HUES48 (cell line): ENCODE data around the gene CEMIP.

ENCODE experiments used
- H3K27ac ChIP-seq: one replicate; pipeline ENCODE4 v1.7.0; 2013; ENCODE audit warnings: low read depth, low read length, inconsistent platforms
- H3K27me3 ChIP-seq: 2 replicates; pipeline ENCODE4 v1.6.1; 2013; ENCODE audit warnings: mild to moderate bottlenecking, low read length; ENCODE audit not compliant: control insufficient read depth, insufficient read depth
- H3K36me3 ChIP-seq: 2 replicates; pipeline ENCODE4 v1.6.1; 2013; ENCODE audit warnings: low read length; ENCODE audit not compliant: control insufficient read depth, insufficient read depth
- H3K4me1 ChIP-seq: 2 replicates; pipeline ENCODE4 v1.6.1; 2013; ENCODE audit warnings: mild to moderate bottlenecking, low read length; ENCODE audit not compliant: control insufficient read depth, insufficient read depth
- H3K4me3 ChIP-seq: 2 replicates; pipeline ENCODE4 v1.5.1; 2013; ENCODE audit warnings: mild to moderate bottlenecking, low read depth, low read length
- H3K9ac ChIP-seq: 2 replicates; pipeline ENCODE4 v1.6.1; 2013; ENCODE audit warnings: mild to moderate bottlenecking, low read depth, low read length, moderate library complexity
- H3K9me3 ChIP-seq: 2 replicates; pipeline ENCODE4 v1.6.1; 2013; ENCODE audit warnings: low read length; ENCODE audit not compliant: control insufficient read depth, insufficient read depth

The CEMIP gene, protein sequence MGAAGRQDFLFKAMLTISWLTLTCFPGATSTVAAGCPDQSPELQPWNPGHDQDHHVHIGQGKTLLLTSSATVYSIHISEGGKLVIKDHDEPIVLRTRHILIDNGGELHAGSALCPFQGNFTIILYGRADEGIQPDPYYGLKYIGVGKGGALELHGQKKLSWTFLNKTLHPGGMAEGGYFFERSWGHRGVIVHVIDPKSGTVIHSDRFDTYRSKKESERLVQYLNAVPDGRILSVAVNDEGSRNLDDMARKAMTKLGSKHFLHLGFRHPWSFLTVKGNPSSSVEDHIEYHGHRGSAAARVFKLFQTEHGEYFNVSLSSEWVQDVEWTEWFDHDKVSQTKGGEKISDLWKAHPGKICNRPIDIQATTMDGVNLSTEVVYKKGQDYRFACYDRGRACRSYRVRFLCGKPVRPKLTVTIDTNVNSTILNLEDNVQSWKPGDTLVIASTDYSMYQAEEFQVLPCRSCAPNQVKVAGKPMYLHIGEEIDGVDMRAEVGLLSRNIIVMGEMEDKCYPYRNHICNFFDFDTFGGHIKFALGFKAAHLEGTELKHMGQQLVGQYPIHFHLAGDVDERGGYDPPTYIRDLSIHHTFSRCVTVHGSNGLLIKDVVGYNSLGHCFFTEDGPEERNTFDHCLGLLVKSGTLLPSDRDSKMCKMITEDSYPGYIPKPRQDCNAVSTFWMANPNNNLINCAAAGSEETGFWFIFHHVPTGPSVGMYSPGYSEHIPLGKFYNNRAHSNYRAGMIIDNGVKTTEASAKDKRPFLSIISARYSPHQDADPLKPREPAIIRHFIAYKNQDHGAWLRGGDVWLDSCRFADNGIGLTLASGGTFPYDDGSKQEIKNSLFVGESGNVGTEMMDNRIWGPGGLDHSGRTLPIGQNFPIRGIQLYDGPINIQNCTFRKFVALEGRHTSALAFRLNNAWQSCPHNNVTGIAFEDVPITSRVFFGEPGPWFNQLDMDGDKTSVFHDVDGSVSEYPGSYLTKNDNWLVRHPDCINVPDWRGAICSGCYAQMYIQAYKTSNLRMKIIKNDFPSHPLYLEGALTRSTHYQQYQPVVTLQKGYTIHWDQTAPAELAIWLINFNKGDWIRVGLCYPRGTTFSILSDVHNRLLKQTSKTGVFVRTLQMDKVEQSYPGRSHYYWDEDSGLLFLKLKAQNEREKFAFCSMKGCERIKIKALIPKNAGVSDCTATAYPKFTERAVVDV (N-terminal part only)

DNA sequence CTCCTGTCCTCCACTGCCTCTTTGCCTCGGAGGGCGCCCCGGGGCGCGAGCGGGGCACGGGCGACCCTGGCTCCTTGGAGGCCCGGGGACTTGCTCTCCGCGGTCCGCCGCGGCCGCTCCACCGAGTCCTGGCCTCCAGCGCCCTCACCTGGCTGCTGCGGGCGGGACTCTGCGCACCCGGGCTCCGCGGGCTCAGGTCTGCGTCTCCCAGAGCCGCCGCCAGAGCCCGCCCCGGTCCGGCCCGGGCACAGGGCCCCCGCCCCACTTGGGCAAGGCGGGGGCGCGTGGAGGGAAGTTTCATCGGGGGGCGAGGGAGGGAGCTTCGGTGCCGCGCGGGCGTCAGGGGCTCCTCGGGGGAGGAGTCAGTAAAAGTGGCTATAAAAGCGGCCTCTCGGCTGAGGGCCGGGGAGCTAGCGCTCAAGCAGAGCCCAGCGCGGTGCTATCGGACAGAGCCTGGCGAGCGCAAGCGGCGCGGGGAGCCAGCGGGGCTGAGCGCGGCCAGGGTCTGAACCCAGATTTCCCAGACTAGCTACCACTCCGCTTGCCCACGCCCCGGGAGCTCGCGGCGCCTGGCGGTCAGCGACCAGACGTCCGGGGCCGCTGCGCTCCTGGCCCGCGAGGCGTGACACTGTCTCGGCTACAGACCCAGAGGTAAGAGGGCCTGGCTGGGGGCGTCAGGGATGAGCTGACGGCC is at the start of gene CEMIP:
Gene CEMIP, plus strand, starts transcription at position 407 of the 694 bp plus-strand sequence. CDS start 94,510 bp downstream, outside the sequence.
- H3K9me3 ChIP-seq = no peaks in the 10 kb centered on the region
- no peak within 1 kb of the TSS for H3K27ac ChIP-seq
- no peaks in the 10 kb centered on the region for H3K4me1 ChIP-seq
- no peak within 1 kb of the TSS for H3K9ac ChIP-seq
- H3K27me3 ChIP-seq = peaks cover 49% of the 10 kb centered on the region
- H3K4me3 ChIP-seq = peak within 1 kb of the TSS; percentile 70
- no peaks in the 10 kb centered on the region for H3K36me3 ChIP-seq

DNA sequence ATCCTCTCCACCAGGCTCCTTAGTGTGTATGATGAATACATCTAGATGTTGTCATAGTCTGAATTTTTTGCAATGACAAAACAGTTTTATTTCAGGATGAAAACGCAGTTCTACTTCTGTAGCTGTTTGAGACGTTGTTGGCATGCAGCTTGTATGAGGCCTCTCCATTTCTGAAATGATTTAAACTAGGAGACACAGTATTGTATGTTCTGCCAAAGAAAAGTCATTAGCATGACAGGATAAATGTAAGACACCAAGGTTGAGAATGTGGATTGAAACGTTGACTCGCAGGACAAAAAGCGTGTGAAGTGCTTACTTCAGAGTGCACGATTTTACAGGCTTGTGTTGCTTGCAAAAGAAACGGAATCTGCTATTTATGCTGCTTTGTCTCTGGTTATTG is 48.8 kb upstream of the CEMIP start:
- H3K4me3 ChIP-seq = no peak overlapping the region
- no peak overlapping the region for H3K9ac ChIP-seq
- no peaks in the 10 kb centered on the region for H3K27me3 ChIP-seq
- H3K36me3 ChIP-seq = no peaks in the 10 kb centered on the region
- H3K4me1 ChIP-seq = peaks cover 11% of the 10 kb centered on the region; the same call in 1 of the 2 replicates
- H3K9me3 ChIP-seq = no peaks in the 10 kb centered on the region
- H3K27ac ChIP-seq = no peak overlapping the region

GRCh38 chr15:80730926-80731325 is 48.2 kb upstream of the CEMIP start:
- H3K4me1 ChIP-seq = peaks cover 11% of the 10 kb centered on the region; the same call in 1 of the 2 replicates
- no peak overlapping the region for H3K4me3 ChIP-seq
- no peak overlapping the region for H3K9ac ChIP-seq
- no peaks in the 10 kb centered on the region for H3K36me3 ChIP-seq
- no peaks in the 10 kb centered on the region for H3K9me3 ChIP-seq
- H3K27ac ChIP-seq = no peak overlapping the region
- no peaks in the 10 kb centered on the region for H3K27me3 ChIP-seq

- H3K36me3 ChIP-seq = no peaks in the 10 kb centered on the region
- no peak overlapping the region for H3K27ac ChIP-seq
- H3K4me3 ChIP-seq = no peak overlapping the region
- H3K9me3 ChIP-seq = no peaks in the 10 kb centered on the region
- H3K27me3 ChIP-seq = no peaks in the 10 kb centered on the region
- H3K9ac ChIP-seq = no peak overlapping the region
- H3K4me1 ChIP-seq = peaks cover 11% of the 10 kb centered on the region; the same call in 1 of the 2 replicates
These were observed 47.0 kb upstream of the CEMIP start for GRCh38 chr15:80732167-80732566.

DNA sequence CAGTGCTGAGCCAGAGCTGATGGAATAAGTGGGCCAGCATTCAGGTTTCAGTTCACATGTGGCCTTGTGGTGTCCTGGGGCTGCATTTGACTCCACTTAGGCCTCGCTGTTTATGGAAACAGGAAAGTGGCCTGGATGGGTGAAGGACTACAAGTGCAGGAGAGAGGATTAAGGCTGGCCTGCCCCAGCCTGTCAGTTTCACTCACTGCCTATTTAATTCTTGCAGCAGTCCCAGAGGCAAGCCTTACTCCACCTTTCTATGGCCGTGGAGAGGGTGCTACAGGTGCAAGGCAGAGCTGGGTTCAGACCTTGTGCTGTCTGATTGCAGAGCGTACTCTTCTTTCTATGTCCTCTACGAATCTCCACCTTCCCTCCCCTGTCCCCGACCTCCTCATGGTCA is 46.4 kb upstream of the CEMIP start:
- Histone ChIP-seq H3K4me1 (peaks cover 11% of the 10 kb centered on the region; the same call in 1 of the 2 replicates), H3K9me3 (no peaks in the 10 kb centered on the region), H3K27ac (no peak overlapping the region), H3K27me3 (no peaks in the 10 kb centered on the region), H3K9ac (no peak overlapping the region), H3K36me3 (no peaks in the 10 kb centered on the region), H3K4me3 (no peak overlapping the region)

DNA sequence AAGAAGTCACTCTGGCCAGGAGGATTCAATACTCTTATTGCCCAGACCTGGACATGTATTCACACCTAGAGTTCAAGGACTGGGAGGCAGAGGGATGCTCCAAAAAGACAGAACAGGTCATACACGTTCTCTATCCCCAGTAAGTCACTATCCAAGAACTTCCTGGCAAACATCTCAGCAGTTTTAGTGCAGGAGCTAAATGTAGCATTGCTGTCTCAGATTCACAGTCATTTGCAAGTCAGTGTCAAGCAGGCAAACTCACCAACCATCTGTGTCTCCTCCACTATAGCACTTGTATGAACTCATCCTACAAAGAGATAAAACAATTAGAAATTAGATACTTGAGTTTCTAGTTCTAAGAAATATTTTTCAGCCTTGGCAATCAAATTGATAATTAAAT is 45.7 kb upstream of the CEMIP start:
- no peaks in the 10 kb centered on the region for H3K9me3 ChIP-seq
- no peak overlapping the region for H3K27ac ChIP-seq
- no peaks in the 10 kb centered on the region for H3K36me3 ChIP-seq
- H3K27me3 ChIP-seq = no peaks in the 10 kb centered on the region
- H3K9ac ChIP-seq = no peak overlapping the region
- H3K4me1 ChIP-seq = peaks cover 11% of the 10 kb centered on the region; the same call in 1 of the 2 replicates
- no peak overlapping the region for H3K4me3 ChIP-seq

- Histone ChIP-seq H3K4me1 (peaks cover 9% of the 10 kb centered on the region; the same call in 1 of the 2 replicates), H3K9me3 (no peaks in the 10 kb centered on the region)
These were observed 43.8 kb upstream of the CEMIP start for GRCh38 chr15:80735344-80735743.

GRCh38 chr15:80736560-80736959 is 42.6 kb upstream of the CEMIP start:
- H3K9me3 ChIP-seq = no peaks in the 10 kb centered on the region
- H3K27me3 ChIP-seq = no peaks in the 10 kb centered on the region
- no peak overlapping the region for H3K4me3 ChIP-seq
- no peaks in the 10 kb centered on the region for H3K36me3 ChIP-seq
- H3K27ac ChIP-seq = no peak overlapping the region
- H3K4me1 ChIP-seq = peaks cover 5% of the 10 kb centered on the region; the same call in 1 of the 2 replicates
- H3K9ac ChIP-seq = no peak overlapping the region

More at GRCh38 chr15:80735344-80735743, 43.8 kb upstream of the CEMIP start:
- H3K9ac ChIP-seq = no peak overlapping the region
- H3K27me3 ChIP-seq = no peaks in the 10 kb centered on the region
- H3K4me3 ChIP-seq = no peak overlapping the region
- no peak overlapping the region for H3K27ac ChIP-seq
- H3K36me3 ChIP-seq = no peaks in the 10 kb centered on the region

DNA sequence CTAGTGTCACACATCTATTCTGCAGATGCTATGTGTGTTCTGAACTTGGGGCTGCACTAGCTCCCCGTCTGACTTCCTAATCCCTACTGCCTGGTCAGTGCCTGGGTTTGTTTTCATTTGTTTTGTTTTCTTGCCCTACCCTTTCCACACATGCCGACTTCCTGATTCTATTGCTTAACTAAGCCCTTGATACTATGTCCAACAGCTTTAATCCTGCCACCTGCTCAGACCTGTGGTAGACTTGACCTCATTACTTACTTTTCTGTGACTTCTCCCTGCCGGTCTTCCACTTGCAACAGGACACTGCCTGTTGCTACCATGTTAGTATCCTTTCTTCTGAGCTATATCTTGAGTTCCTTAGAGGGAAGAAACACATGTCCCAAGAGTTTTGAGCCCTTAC is 39.3 kb upstream of the CEMIP start:
- H3K9me3 ChIP-seq = no peaks in the 10 kb centered on the region
- H3K27me3 ChIP-seq = no peaks in the 10 kb centered on the region
- no peaks in the 10 kb centered on the region for H3K36me3 ChIP-seq
- no peak overlapping the region for H3K27ac ChIP-seq
- no peak overlapping the region for H3K4me3 ChIP-seq
- H3K4me1 ChIP-seq = peaks cover 14% of the 10 kb centered on the region
- no peak overlapping the region for H3K9ac ChIP-seq

DNA sequence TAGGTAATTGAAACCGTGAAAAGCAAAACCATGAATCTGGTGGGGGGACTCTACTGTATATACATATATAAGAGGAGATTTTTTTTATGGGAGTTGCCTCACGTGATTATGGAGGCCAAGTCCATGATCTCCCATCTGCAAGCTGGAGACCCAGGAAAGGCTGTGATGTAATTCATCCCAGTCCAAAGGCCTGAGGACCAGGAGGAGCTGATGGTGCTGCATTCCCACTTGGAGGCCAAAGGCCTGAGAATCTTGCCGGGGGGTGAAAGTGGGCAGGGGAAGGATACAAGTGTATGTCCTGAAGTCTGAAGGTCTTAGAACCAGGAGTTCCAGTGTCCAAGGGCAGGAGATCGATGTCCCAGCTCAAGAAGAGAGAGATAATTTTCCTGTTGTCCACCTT is 37.1 kb upstream of the CEMIP start:
- H3K4me3 ChIP-seq = no peak overlapping the region
- H3K27me3 ChIP-seq = no peaks in the 10 kb centered on the region
- no peak overlapping the region for H3K27ac ChIP-seq
- peaks cover 14% of the 10 kb centered on the region for H3K4me1 ChIP-seq
- H3K9me3 ChIP-seq = no peaks in the 10 kb centered on the region
- no peak overlapping the region for H3K9ac ChIP-seq
- H3K36me3 ChIP-seq = no peaks in the 10 kb centered on the region
